Neural cell (in vitro differentiated cells): ENCODE measurements around the gene CTNNA2. TPM values are rescaled to one million over a fixed set of nuclear protein-coding genes. Genes with fewer than 3 reads are reported as not detected.

Source experiments
- H2AFZ ChIP-seq: fragments of 200-600, 300-800 bp; sonication (generic), shearing (Covaris generic); 2 replicates; pipeline ENCODE4 v1.6.0; 2014; ENCODE audit warnings: low read depth, mild to moderate bottlenecking, antibody characterized with exemption, low read length, moderate library complexity
- H3F3A ChIP-seq: fragments of 200-600 bp; shearing (Covaris generic); 2 replicates; pipeline ENCODE4 v1.6.1; 2016; ENCODE audit warnings: mild to moderate bottlenecking, moderate library complexity, mixed read lengths, antibody characterized with exemption, low read length; ENCODE audit not compliant: insufficient read depth, poor library complexity, severe bottlenecking
- H3K27ac ChIP-seq: fragments of 200-600, 300-800 bp; sonication (generic), shearing (Covaris generic); 2 replicates; pipeline ENCODE4 v1.5.1; 2014; ENCODE audit warnings: mild to moderate bottlenecking, low read length, moderate library complexity
- H3K27me3 ChIP-seq: fragments of 300-800, 200-600 bp; sonication (generic), shearing (Covaris generic); 2 replicates; pipeline ENCODE4 v1.6.0; 2014; ENCODE audit warnings: mild to moderate bottlenecking, low read depth, low read length, moderate library complexity; ENCODE audit not compliant: insufficient read depth
- H3K36me3 ChIP-seq: fragments of 300-800, 200-600 bp; sonication (generic), shearing (Covaris generic); 2 replicates; pipeline ENCODE4 v1.5.1; 2014; ENCODE audit warnings: mild to moderate bottlenecking, antibody characterized with exemption, low read length, moderate library complexity; ENCODE audit not compliant: insufficient read depth
- H3K4me2 ChIP-seq: fragments of 300-800, 200-600 bp; sonication (generic), shearing (Covaris generic); 2 replicates; pipeline ENCODE4 v1.6.0; 2014; ENCODE audit warnings: mild to moderate bottlenecking, low read length
- H3K4me3 ChIP-seq: fragments of 300-800, 200-600 bp; sonication (generic), shearing (Covaris generic); 2 replicates; pipeline ENCODE4 v1.5.1; 2014; ENCODE audit warnings: mild to moderate bottlenecking, low read length, moderate library complexity
- H3K79me2 ChIP-seq: fragments of 200-600 bp; shearing (Covaris generic); replicated peaks from 2 replicates; pipeline ENCODE4 v1.6.0; 2014; ENCODE audit warnings: mild to moderate bottlenecking, low read length, moderate library complexity; ENCODE audit not compliant: insufficient read depth
- H3K9ac ChIP-seq: fragments of 300-800, 200-600 bp; sonication (generic), shearing (Covaris generic); 2 replicates; pipeline ENCODE4 v1.6.1; 2016; ENCODE audit warnings: mild to moderate bottlenecking, low read length, mixed read lengths
- H3K9me2 ChIP-seq: fragments of 200-600 bp; shearing (Covaris generic); 2 replicates; pipeline ENCODE4 v1.6.1; 2016; ENCODE audit warnings: mild to moderate bottlenecking, low read length, mixed read lengths; ENCODE audit not compliant: insufficient read depth
- H3K9me3 ChIP-seq: fragments of 200-600, 300-800 bp; sonication (generic), shearing (Covaris generic); 2 replicates; pipeline ENCODE4 v1.6.1; 2016; ENCODE audit warnings: mild to moderate bottlenecking, mixed run types, low read length, moderate library complexity, mixed read lengths
- H4K20me1 ChIP-seq: fragments of 200-600 bp; shearing (Covaris generic); 2 replicates; pipeline ENCODE4 v1.6.1; 2016; ENCODE audit warnings: mild to moderate bottlenecking, mixed run types; ENCODE audit not compliant: insufficient read depth
- CTCF ChIP-seq: fragments of 450-650 bp; IDR thresholded peaks from 2 replicates; pipeline ENCODE4 v1.5.1; 2014; ENCODE audit warnings: antibody characterized with exemption, mild to moderate bottlenecking, moderate library complexity; ENCODE audit not compliant: poor library complexity, severe bottlenecking
- EP300 ChIP-seq: fragments of 450-650 bp; conservative IDR thresholded peaks from 2 replicates; pipeline ENCODE4 v1.6.1; 2014; ENCODE audit warnings: antibody characterized with exemption, mild to moderate bottlenecking, moderate library complexity; ENCODE audit not compliant: poor library complexity, severe bottlenecking
- EZH2 ChIP-seq: fragments of 200-600, 300-800 bp; shearing (Covaris generic), sonication (generic); IDR thresholded peaks from 2 replicates; pipeline ENCODE4 v1.6.1; 2014; ENCODE audit warnings: antibody characterized with exemption, low read length, borderline replicate concordance, mild to moderate bottlenecking; ENCODE audit not compliant: insufficient read depth, poor library complexity, severe bottlenecking
- MXI1 ChIP-seq: fragments of 450-650 bp; conservative IDR thresholded peaks from 2 replicates; pipeline ENCODE4 v1.6.1; 2014; ENCODE audit warnings: antibody characterized with exemption, mild to moderate bottlenecking; ENCODE audit not compliant: poor library complexity, severe bottlenecking
- POLR2AphosphoS5 ChIP-seq: IDR thresholded peaks from 2 replicates; pipeline ENCODE4 v1.6.1; 2012
- RAD21 ChIP-seq: fragments of 450-650 bp; conservative IDR thresholded peaks from 2 replicates; pipeline ENCODE4 v1.6.1; 2014; ENCODE audit warnings: antibody characterized with exemption, mild to moderate bottlenecking, moderate library complexity
- REST ChIP-seq: IDR thresholded peaks from 2 replicates; pipeline ENCODE4 v1.6.1; 2012; ENCODE audit warnings: borderline replicate concordance
- SMC3 ChIP-seq: fragments of 450-650 bp; conservative IDR thresholded peaks from 2 replicates; pipeline ENCODE4 v1.6.1; 2014; ENCODE audit warnings: antibody characterized with exemption, mild to moderate bottlenecking, moderate library complexity; ENCODE audit not compliant: poor library complexity
- TAF1 ChIP-seq: IDR thresholded peaks from 2 replicates; pipeline ENCODE4 v1.6.1; 2012; ENCODE audit warnings: low read depth
- polyA plus RNA-seq: library from polyadenylated mRNA; depleted of rRNA; stranded (reverse); fragments of >200 nt; gene quantifications from 2 replicates; pipeline ENCODE4 v1.2.3, GENCODE V29; 2014

CTNNA2 gene
- polyA plus RNA-seq, 1 donor from 2014 or later, result 194 TPM

- Histone ChIP-seq H3K9ac (no peak overlapping the region), H3K9me3 (no peaks in the 10 kb centered on the region), H3K27me3 (no peaks in the 10 kb centered on the region), H3K4me2 (no peak overlapping the region), H3K79me2 (no peaks in the 10 kb centered on the region), H3K27ac (no peak overlapping the region), H3K36me3 (no peaks in the 10 kb centered on the region), H3F3A (no peaks in the 10 kb centered on the region), H3K9me2 (no peaks in the 10 kb centered on the region), H3K4me3 (no peak overlapping the region), H4K20me1 (no peaks in the 10 kb centered on the region), H2AFZ (no peak overlapping the region)
- TF ChIP-seq POLR2AphosphoS5, result no peak
- no peak for TF ChIP-seq SMC3
- TF ChIP-seq MXI1, result no peak
- TF ChIP-seq RAD21, result no peak
- TF ChIP-seq EP300, result no peak
- no peak for TF ChIP-seq TAF1
- TF ChIP-seq REST, result no peak
- no peak for TF ChIP-seq CTCF
- no peak for TF ChIP-seq EZH2
These were observed 637.1 kb downstream of the CTNNA2 start for GRCh38 chr2:80149991-80150390.

GRCh38 chr2:80151248-80151647 lies 638.4 kb downstream of the CTNNA2 start:
- Histone ChIP-seq H3K27ac (no peak overlapping the region), H3K79me2 (no peaks in the 10 kb centered on the region), H2AFZ (no peak overlapping the region), H3K36me3 (no peaks in the 10 kb centered on the region), H3K4me2 (no peak overlapping the region), H3F3A (no peaks in the 10 kb centered on the region), H3K4me3 (no peak overlapping the region), H3K27me3 (no peaks in the 10 kb centered on the region), H3K9ac (no peak overlapping the region), H3K9me2 (no peaks in the 10 kb centered on the region), H3K9me3 (no peaks in the 10 kb centered on the region), H4K20me1 (no peaks in the 10 kb centered on the region)
- no peak for TF ChIP-seq RAD21
- TF ChIP-seq POLR2AphosphoS5, result no peak

GRCh38 chr2:80151651-80152050 lies 638.8 kb downstream of the CTNNA2 start:
- Histone ChIP-seq H4K20me1 (no peaks in the 10 kb centered on the region), H3K4me3 (no peak overlapping the region), H3K27ac (no peak overlapping the region), H3K36me3 (no peaks in the 10 kb centered on the region), H2AFZ (no peak overlapping the region), H3K79me2 (no peaks in the 10 kb centered on the region), H3F3A (no peaks in the 10 kb centered on the region), H3K9me2 (no peaks in the 10 kb centered on the region), H3K9ac (no peak overlapping the region), H3K4me2 (no peak overlapping the region), H3K27me3 (no peaks in the 10 kb centered on the region), H3K9me3 (no peaks in the 10 kb centered on the region)
- TF ChIP-seq RAD21, result no peak
- TF ChIP-seq MXI1, result no peak
- no peak for TF ChIP-seq EZH2
- TF ChIP-seq EP300, result no peak
- no peak for TF ChIP-seq CTCF
- TF ChIP-seq SMC3, result no peak
- TF ChIP-seq TAF1, result no peak
- no peak for TF ChIP-seq POLR2AphosphoS5
- TF ChIP-seq REST, result no peak
